Glutamatergic neuron (in vitro differentiated cells): ENCODE measurements around the gene ABTB2. TPM values are rescaled to one million over a fixed set of nuclear protein-coding genes. Genes with fewer than 3 reads are reported as not detected.

Experiments
- DNase-seq: peaks from one replicate; pipeline ENCODE4 v3.0.0; 2022
- H3K27ac Mint-ChIP-seq: one replicate; pipeline ENCODE4 v1.8.0; 2020; ENCODE audit warnings: mild to moderate bottlenecking, mixed read lengths, inconsistent platforms; ENCODE audit not compliant: unreplicated experiment
- H3K27me3 Mint-ChIP-seq: one replicate; pipeline ENCODE4 v1.8.0; 2020; ENCODE audit warnings: mild to moderate bottlenecking, moderate library complexity, mixed read lengths, inconsistent platforms; ENCODE audit not compliant: unreplicated experiment
- H3K36me3 Mint-ChIP-seq: one replicate; pipeline ENCODE4 v1.8.0; 2020; ENCODE audit warnings: mild to moderate bottlenecking, mixed read lengths, inconsistent platforms; ENCODE audit not compliant: unreplicated experiment
- H3K4me1 Mint-ChIP-seq: one replicate; pipeline ENCODE4 v1.8.0; 2020; ENCODE audit warnings: mild to moderate bottlenecking, low read depth, mixed read lengths, inconsistent platforms; ENCODE audit not compliant: unreplicated experiment
- H3K4me3 Mint-ChIP-seq: one replicate; pipeline ENCODE4 v1.8.0; 2020; ENCODE audit warnings: mild to moderate bottlenecking, mixed read lengths, inconsistent platforms; ENCODE audit not compliant: unreplicated experiment
- H3K9me3 Mint-ChIP-seq: one replicate; pipeline ENCODE4 v1.8.0; 2020; ENCODE audit warnings: mild to moderate bottlenecking, moderate library complexity, mixed read lengths, inconsistent platforms; ENCODE audit not compliant: unreplicated experiment
- total RNA-seq: library from RNA; stranded (reverse); fragmentation: NEBNext Ultra II Directional; extraction: Animal tissue kit (Norgen Biotek cat#: 25700); gene quantifications from one replicate; pipeline ENCODE4 v1.2.1, GENCODE V29; 2021; ENCODE audit not compliant: unreplicated experiment
- TF ChIP-seq, protein P1 (sequence below): fragments of 200-600 bp; sonication (generic); IDR thresholded peaks from one replicate; pipeline ENCODE4 v1.5.0; 2021; ENCODE audit not compliant: partially characterized antibody, unreplicated experiment

The ABTB2 gene
- total RNA-seq, 1 donor from 2014 or later: 9.3 TPM

DNA sequence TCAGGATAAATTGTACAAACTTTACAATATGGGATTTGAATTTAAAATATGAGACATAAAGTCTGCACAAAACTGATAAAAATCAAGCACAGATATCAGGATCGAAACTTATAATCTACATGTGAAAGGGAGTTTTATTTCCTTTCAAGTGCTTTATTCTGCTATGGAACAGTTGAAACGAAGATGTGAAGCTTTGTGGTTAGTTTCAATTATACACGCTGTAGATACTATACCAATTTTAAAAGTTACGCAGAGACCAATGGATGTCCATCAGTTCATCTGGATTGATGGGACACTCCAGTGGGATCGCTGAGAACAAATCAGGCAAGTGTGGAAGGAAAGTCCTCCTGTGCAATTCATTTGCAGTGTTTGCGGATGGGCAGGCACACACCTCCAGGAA, 46.5 kb upstream of the ABTB2 start:
- TF ChIP-seq, protein P1, sequence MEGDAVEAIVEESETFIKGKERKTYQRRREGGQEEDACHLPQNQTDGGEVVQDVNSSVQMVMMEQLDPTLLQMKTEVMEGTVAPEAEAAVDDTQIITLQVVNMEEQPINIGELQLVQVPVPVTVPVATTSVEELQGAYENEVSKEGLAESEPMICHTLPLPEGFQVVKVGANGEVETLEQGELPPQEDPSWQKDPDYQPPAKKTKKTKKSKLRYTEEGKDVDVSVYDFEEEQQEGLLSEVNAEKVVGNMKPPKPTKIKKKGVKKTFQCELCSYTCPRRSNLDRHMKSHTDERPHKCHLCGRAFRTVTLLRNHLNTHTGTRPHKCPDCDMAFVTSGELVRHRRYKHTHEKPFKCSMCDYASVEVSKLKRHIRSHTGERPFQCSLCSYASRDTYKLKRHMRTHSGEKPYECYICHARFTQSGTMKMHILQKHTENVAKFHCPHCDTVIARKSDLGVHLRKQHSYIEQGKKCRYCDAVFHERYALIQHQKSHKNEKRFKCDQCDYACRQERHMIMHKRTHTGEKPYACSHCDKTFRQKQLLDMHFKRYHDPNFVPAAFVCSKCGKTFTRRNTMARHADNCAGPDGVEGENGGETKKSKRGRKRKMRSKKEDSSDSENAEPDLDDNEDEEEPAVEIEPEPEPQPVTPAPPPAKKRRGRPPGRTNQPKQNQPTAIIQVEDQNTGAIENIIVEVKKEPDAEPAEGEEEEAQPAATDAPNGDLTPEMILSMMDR: no peak
- no peak for DNase-seq
- no peaks in the 10 kb centered on the region for H3K36me3 Mint-ChIP-seq
- no peaks in the 10 kb centered on the region for H3K9me3 Mint-ChIP-seq
- H3K27ac Mint-ChIP-seq: no peak overlapping the region
- H3K27me3 Mint-ChIP-seq: no peaks in the 10 kb centered on the region
- H3K4me3 Mint-ChIP-seq: no peak overlapping the region
- H3K4me1 Mint-ChIP-seq: no peaks in the 10 kb centered on the region

DNA sequence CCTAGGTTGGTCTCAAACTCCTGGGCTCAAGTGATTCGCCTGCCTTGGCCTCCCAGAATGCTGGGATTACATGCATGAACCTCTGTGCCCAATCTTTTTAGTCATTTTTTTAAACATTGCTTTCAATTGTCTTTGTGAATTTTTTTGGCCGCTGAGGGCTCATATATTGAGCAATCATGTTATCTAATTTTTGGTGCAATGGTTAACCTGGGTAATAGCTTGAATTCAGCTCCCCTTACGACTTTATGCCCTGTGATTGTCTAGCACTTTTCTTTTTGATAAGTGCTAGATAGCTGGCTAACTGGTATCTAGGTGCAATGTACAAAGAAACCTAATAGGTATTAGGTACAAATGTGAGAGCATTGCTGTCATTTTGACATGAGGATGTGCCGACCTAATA, 45.6 kb upstream of the ABTB2 start:
- Mint-ChIP-seq H3K4me1 (no peaks in the 10 kb centered on the region), H3K27me3 (no peaks in the 10 kb centered on the region), H3K9me3 (no peaks in the 10 kb centered on the region), H3K36me3 (no peaks in the 10 kb centered on the region), H3K4me3 (no peak overlapping the region), H3K27ac (no peak overlapping the region)
- DNase-seq: no peak
- TF ChIP-seq, protein P1: no peak

DNA sequence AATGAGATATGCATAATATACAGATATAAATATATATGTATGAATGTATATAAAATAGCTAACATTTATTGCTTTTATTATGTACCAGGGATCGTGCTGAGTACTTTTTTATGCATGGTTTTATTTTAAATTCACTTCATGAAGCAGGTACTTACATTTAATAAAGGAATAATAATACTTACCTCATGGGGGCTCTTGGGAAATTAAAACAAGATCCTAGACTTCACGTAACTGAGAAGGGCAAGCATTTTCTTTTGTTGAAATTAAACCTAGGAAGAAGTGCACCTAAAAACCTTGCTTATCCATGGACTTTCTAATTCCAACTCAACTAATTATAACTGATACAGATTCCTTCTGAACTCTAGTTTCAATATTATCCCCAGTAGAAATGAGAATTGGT, 40.0 kb upstream of the ABTB2 start:
- H3K27ac Mint-ChIP-seq: no peak overlapping the region
- no peak for DNase-seq

DNA sequence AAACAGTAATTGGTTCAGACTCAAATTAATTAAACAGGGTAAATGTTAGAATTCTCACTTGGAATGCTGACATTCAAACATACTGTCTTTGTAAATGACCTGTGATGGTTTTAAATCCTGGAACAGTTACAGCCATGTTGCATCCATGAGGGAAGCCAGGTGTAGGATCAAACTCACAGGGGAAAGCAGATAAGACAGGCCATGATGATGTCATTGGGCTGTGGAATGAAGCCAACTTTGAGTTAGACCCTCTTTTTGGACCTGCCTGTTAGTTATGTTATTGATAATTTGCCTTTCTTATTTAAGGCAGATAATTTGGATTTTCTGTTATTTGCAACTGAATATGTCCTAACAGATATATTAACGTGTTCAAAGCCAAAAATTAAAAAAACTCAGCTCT, 39.3 kb upstream of the ABTB2 start:
- Mint-ChIP-seq H3K9me3 (peaks cover 2% of the 10 kb centered on the region), H3K4me3 (no peak overlapping the region), H3K36me3 (no peaks in the 10 kb centered on the region), H3K4me1 (no peaks in the 10 kb centered on the region), H3K27me3 (no peaks in the 10 kb centered on the region), H3K27ac (no peak overlapping the region)
- TF ChIP-seq, protein P1: no peak
- no peak for DNase-seq

More for the DNA sequence above, 40.0 kb upstream of the ABTB2 start:
- no peaks in the 10 kb centered on the region for H3K36me3 Mint-ChIP-seq
- no peaks in the 10 kb centered on the region for H3K4me1 Mint-ChIP-seq
- TF ChIP-seq, protein P1: no peak
- no peaks in the 10 kb centered on the region for H3K27me3 Mint-ChIP-seq
- H3K9me3 Mint-ChIP-seq: peaks cover 2% of the 10 kb centered on the region
- no peak overlapping the region for H3K4me3 Mint-ChIP-seq

DNA sequence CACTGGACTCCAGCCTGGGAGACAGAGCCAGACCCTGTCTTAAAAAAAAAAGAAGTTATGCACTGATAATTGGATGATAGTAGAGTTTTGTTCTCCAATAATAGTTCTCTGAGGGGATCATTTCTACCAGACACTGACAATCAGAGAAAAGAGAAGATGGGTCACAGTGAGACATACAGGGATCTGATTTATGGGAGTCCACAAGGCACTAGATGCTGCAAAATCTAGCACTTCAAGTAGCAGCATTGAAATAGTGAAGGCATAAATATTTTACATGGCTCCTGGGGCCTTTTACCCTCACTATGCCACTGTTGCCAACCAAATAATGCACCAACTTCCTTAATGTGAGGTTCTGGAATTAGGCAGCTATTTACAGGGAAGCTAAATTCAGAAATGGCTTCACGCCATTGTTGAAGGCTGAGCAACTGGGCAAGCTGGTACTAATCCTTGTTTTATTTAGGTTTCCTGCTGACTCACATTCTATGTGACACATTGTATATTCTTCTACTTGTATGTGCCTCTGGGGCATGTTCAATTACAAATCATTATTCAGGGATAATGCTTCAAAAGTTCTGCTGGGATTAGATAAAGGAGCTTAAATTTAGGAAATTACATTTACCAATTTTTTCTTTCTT, 38.2 kb upstream of the ABTB2 start:
- Mint-ChIP-seq H3K4me3 (no peak overlapping the region), H3K9me3 (peaks cover 2% of the 10 kb centered on the region), H3K4me1 (no peaks in the 10 kb centered on the region), H3K27ac (no peak overlapping the region), H3K27me3 (no peaks in the 10 kb centered on the region), H3K36me3 (no peaks in the 10 kb centered on the region)
- DNase-seq: no peak
- TF ChIP-seq, protein P1: no peak
